ENCODE data around the gene NAA25.
A peak's percentile ranks its signal among the peaks of the same experiment; 100 is the strongest.
"Not testable (repeated sequence)": the region's sequence is repeated elsewhere in the genome, so short reads cannot be mapped to it uniquely, and the experiment has no call there.

NAA25 gene

GRCh38 chr12:112063273-112063672 lies 45.3 kb downstream of the NAA25 start:
- no peak for DNase-seq (ENCODE audit: low read depth in 3 of 3, low spot score in 1 of 3)

GRCh38 chr12:112061137-112061536 lies 47.4 kb downstream of the NAA25 start:
- DNase-seq (ENCODE audit: low read depth in 3 of 3, low spot score in 1 of 3) = no peak

- no peak for DNase-seq (ENCODE audit: low read depth in 3 of 3, low spot score in 1 of 3)
Measured at GRCh38 chr12:112049351-112049750, 59.2 kb downstream of the NAA25 start.

GRCh38 chr12:112046003-112046402 lies 62.6 kb downstream of the NAA25 start:
- DNase-seq (ENCODE audit: low read depth in 3 of 3, low spot score in 1 of 3) = no peak

GRCh38 chr12:112036614-112037013 lies 72.0 kb downstream of the NAA25 start:
- DNase-seq (ENCODE audit: low read depth in 3 of 3, low spot score in 1 of 3) = not testable (repeated sequence)

- DNase-seq (ENCODE audit: low read depth in 3 of 3, low spot score in 1 of 3) = no peak
Measured at GRCh38 chr12:112035219-112035785, 73.3 kb downstream of the NAA25 start.

GRCh38 chr12:112032292-112032691 lies 76.3 kb downstream of the NAA25 start:
- no peak for DNase-seq (ENCODE audit: low read depth in 3 of 3, low spot score in 1 of 3)

GRCh38 chr12:112031472-112031871 lies 77.1 kb downstream of the NAA25 start:
- DNase-seq (ENCODE audit: low read depth in 3 of 3, low spot score in 1 of 3) = no peak

- no peak for DNase-seq (ENCODE audit: low read depth in 3 of 3, low spot score in 1 of 3)
Measured at GRCh38 chr12:112029301-112029700, 79.3 kb downstream of the NAA25 start.

GRCh38 chr12:112025808-112026375 lies 82.7 kb downstream of the NAA25 start:
- no peak for DNase-seq (ENCODE audit: low read depth in 3 of 3, low spot score in 1 of 3)

GRCh38 chr12:112023759-112024396 lies 84.7 kb downstream of the NAA25 start:
- DNase-seq (ENCODE audit: low read depth in 3 of 3, low spot score in 1 of 3) = no peak

- no peak for DNase-seq (ENCODE audit: low read depth in 3 of 3, low spot score in 1 of 3)
Measured at GRCh38 chr12:112022241-112023016, 86.2 kb downstream of the NAA25 start.

GRCh38 chr12:112020947-112021457 lies 87.6 kb downstream of the NAA25 start:
- no peak for DNase-seq (ENCODE audit: low read depth in 3 of 3, low spot score in 1 of 3)

GRCh38 chr12:112018571-112019237 lies 89.9 kb downstream of the NAA25 start:
- DNase-seq (ENCODE audit: low read depth in 3 of 3, low spot score in 1 of 3) = no peak

- DNase-seq (ENCODE audit: low read depth in 3 of 3, low spot score in 1 of 3) = no peak
Measured at GRCh38 chr12:112017041-112017440, 91.5 kb downstream of the NAA25 start.

GRCh38 chr12:112015938-112016337 lies 92.6 kb downstream of the NAA25 start:
- no peak for DNase-seq (ENCODE audit: low read depth in 3 of 3, low spot score in 1 of 3)

- peak; percentile 29 to 49 (median 35) for DNase-seq (ENCODE audit: low read depth in 3 of 3, low spot score in 1 of 3)
Measured at GRCh38 chr12:112013601-112014402, 94.8 kb downstream of the NAA25 start.

- DNase-seq (ENCODE audit: low read depth in 3 of 3, low spot score in 1 of 3) = peak; percentile 100
Measured at GRCh38 chr12:112012775-112013600, 95.6 kb downstream of the NAA25 start, which contains the start of the genes ERP29 and TMEM116. TSS of gene ERP29 (plus strand) at chr12:112013426. CDS start at chr12:112013466, 40 bp downstream. TSS of gene TMEM116 (minus strand) at chr12:112013165. CDS start at chr12:112005270, 7,895 bp downstream.

GRCh38 chr12:112011685-112012084 lies 96.9 kb downstream of the NAA25 start:
- DNase-seq (ENCODE audit: low read depth in 3 of 3, low spot score in 1 of 3) = no peak
